ENCODE data around the gene TGFBI.

The TGFBI gene

DNA sequence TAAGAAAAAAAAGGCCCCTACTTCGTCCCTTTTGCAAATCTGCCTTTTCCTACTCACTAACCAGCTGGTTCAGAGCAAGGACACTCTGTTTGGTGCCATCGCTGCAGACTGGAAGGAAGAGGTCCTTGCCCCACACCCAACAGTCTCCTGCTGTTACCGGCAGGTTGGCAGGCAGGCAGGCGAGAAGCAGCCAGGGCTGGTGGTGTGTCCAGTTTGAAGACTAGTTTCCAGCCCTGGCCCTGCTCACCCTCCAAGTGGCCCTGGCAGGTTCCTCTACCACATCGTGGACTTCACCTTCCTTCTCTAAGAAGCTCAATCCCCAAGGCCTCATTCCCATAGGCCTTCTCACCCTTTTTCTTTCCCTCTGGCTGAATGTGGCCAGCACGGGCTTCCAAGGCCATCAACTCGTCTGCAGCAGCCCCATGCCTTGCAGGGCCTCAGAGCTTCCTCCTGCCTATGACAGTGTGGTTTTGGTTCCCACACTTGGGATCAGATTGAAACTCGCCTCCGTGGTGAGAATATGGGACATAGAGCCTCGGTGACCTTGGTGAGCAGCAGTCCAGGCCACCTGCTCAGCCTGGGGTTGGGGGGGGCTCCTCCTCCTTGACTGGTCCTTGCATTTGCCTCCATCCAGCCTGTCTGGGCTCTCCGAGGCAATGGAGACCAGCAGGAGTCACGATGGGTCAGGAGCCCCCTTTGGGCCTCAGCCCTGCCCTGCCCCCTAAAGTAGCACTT is 22.9 kb downstream of the TGFBI start:
- Histone ChIP-seq H3K9me3 (ENCODE audit: control insufficient read depth in 1 of 2, low read length in 2 of 2) (no peaks in the 10 kb centered on the region), H3K4me3 (ENCODE audit: low read depth in 1 of 2, low read length in 2 of 2) (no peak overlapping the region), H3K36me3 (ENCODE audit: control insufficient read depth in 1 of 2, insufficient read depth in 2 of 2, low read length in 2 of 2) (peaks cover 30 to 37% of the 10 kb centered on the region in 2 donors), H3K27ac (ENCODE audit: low read length) (no peak overlapping the region), H3K4me1 (ENCODE audit: control insufficient read depth in 1 of 2, insufficient read depth in 2 of 2, low read length in 2 of 2) (peaks cover 0 to 24% of the 10 kb centered on the region in 2 donors), H3K27me3 (ENCODE audit: low read depth, low read length) (no peaks in the 10 kb centered on the region)

DNA sequence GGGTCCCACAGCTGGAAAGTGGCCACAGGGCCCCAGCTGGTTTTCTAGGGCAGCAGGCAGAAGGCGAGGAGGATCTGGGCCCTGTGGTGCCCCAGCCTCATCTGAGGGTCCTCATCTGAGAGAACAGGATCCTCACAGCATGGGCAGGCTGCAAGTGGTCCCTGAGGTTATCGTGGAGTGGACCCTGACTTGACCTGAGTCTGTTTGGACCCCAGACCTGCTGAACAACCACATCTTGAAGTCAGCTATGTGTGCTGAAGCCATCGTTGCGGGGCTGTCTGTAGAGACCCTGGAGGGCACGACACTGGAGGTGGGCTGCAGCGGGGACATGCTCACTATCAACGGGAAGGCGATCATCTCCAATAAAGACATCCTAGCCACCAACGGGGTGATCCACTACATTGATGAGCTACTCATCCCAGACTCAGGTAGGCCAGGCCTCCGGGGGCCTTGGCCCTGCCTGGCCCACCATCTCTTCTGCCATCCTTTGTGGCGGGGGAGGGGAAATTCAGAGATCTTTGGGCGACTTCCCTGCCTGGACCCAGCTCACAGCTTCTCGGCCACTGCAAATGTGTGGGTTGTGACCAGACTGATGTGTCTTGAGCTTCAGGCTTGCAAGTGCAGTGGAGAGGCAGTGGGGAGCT is 24.0 kb downstream of the TGFBI start:
- H3K27me3 ChIP-seq (ENCODE audit: low read depth, low read length), result no peaks in the 10 kb centered on the region
- H3K4me1 ChIP-seq (ENCODE audit: control insufficient read depth in 1 of 2, insufficient read depth in 2 of 2, low read length in 2 of 2), result peaks cover 0 to 30% of the 10 kb centered on the region in 2 donors
- no peak overlapping the region for H3K4me3 ChIP-seq (ENCODE audit: low read depth in 1 of 2, low read length in 2 of 2)
- peaks cover 21 to 25% of the 10 kb centered on the region in 2 donors for H3K36me3 ChIP-seq (ENCODE audit: control insufficient read depth in 1 of 2, insufficient read depth in 2 of 2, low read length in 2 of 2)
- H3K27ac ChIP-seq (ENCODE audit: low read length), result no peak overlapping the region
- no peaks in the 10 kb centered on the region for H3K9me3 ChIP-seq (ENCODE audit: control insufficient read depth in 1 of 2, low read length in 2 of 2)

DNA sequence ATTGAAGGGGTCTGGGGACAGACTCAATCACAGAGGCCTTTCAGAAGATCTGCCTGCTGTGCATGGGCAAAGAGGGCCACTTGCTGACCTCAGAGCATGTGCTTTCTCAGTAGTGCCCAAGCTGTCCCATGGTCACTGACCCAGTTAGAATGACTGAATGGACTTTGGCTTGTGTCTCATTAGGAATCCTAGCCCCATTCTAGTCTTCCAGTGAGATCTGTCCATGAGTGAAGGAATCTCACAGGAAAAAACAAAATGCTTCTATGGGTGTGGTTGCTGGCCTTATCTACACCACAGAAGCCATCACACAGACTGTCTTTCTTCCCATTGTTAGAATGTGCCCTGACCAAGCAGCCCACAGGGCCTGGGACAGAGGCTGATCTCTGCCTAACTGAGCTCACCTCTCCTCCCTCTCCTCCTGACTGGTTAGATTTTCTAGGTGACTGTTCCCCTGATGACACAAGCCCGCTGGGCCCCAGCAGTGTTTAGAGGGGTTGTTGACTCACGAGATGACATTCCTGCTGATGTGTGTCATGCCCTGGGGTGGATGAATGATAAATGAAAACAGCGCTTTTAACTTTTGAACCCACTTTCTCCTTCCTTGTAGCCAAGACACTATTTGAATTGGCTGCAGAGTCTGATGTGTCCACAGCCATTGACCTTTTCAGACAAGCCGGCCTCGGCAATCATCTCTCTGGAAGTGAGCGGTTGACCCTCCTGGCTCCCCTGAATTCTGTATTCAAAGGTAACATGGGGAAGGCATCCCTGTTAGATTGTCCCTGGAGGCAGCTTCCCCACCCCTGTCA is 24.8 kb downstream of the TGFBI start:
- Histone ChIP-seq H3K27me3 (ENCODE audit: low read depth, low read length) (no peaks in the 10 kb centered on the region), H3K36me3 (ENCODE audit: control insufficient read depth in 1 of 2, insufficient read depth in 2 of 2, low read length in 2 of 2) (peaks cover 16 to 19% of the 10 kb centered on the region in 2 donors), H3K27ac (ENCODE audit: low read length) (no peak overlapping the region), H3K4me3 (ENCODE audit: low read depth in 1 of 2, low read length in 2 of 2) (no peak overlapping the region), H3K9me3 (ENCODE audit: control insufficient read depth in 1 of 2, low read length in 2 of 2) (no peaks in the 10 kb centered on the region), H3K4me1 (ENCODE audit: control insufficient read depth in 1 of 2, insufficient read depth in 2 of 2, low read length in 2 of 2) (peaks cover 0 to 33% of the 10 kb centered on the region in 2 donors)

DNA sequence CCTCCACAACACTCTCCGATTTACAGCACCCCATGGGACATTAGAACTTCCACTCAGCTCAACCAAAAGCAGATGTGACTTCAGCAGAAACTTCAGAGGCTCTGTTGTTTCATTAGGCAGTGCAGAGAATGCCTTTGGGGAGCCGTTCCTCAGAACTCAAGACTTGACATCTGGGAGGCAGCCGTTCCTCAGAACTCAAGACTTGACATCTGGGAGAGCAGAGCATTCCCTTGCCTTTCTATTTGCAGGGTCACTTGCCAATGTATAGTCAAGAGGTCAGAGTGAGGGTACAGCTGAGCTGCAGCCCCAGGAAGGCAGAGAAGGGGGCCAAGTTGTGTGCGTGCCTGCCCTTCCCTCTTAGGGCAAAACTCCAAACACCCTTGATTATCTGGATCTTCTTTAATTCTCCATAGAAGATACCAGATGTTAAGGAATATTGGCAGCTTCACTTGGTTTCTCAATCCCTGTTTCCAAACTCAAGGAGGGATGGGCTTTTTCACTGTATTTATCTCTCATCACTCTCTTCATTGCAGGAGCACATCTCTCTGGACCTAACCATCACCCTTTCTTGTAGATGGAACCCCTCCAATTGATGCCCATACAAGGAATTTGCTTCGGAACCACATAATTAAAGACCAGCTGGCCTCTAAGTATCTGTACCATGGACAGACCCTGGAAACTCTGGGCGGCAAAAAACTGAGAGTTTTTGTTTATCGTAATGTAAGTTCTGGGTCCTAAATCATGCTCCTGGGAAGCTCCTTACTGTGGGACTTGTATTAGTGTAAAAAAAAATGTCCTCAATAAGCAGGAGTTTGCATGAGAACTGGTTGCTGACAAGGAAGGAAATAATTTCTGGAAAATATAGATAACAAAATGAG is 25.6 kb downstream of the TGFBI start:
- H3K4me1 ChIP-seq (ENCODE audit: control insufficient read depth in 1 of 2, insufficient read depth in 2 of 2, low read length in 2 of 2), result peaks cover 3 to 38% of the 10 kb centered on the region in 2 donors

DNA sequence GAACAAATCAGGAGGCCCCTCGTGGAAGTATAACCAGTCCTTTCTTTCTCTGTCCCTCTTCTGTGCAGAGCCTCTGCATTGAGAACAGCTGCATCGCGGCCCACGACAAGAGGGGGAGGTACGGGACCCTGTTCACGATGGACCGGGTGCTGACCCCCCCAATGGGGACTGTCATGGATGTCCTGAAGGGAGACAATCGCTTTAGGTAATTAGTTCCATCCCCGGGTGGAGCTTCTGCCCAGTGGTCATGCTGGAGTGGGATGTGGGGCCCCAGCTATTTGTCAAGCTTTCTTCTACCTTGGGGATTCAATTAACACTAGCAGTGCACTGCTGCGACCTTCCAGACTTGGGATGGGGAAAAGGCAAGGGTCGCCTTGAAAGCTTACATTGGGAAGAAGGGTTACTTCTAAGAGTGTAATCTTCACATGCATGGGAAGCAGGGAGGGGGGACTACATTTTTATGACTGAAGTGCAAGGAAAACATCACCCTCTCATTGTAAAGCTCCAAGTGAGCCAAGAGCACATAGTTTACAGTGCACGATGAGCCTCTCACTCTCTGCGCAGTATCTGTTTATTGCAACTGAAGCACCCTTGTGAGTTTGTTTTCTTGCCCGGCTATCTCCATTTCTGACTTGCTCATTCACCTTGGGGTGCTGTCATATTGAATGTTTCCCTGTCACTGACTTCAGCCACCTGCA is 27.0 kb downstream of the TGFBI start:
- H3K27me3 ChIP-seq (ENCODE audit: low read depth, low read length), result no peaks in the 10 kb centered on the region
- peaks cover 0 to 18% of the 10 kb centered on the region in 2 donors for H3K36me3 ChIP-seq (ENCODE audit: control insufficient read depth in 1 of 2, insufficient read depth in 2 of 2, low read length in 2 of 2)
- H3K4me3 ChIP-seq (ENCODE audit: low read depth in 1 of 2, low read length in 2 of 2), result no peak overlapping the region
- peaks cover 3 to 38% of the 10 kb centered on the region in 2 donors for H3K4me1 ChIP-seq (ENCODE audit: control insufficient read depth in 1 of 2, insufficient read depth in 2 of 2, low read length in 2 of 2)
- H3K27ac ChIP-seq (ENCODE audit: low read length), result peak overlapping the region; percentile 75
- no peaks in the 10 kb centered on the region for H3K9me3 ChIP-seq (ENCODE audit: control insufficient read depth in 1 of 2, low read length in 2 of 2)

More for the DNA sequence above, 25.6 kb downstream of the TGFBI start:
- Histone ChIP-seq H3K27me3 (ENCODE audit: low read depth, low read length) (no peaks in the 10 kb centered on the region), H3K9me3 (ENCODE audit: control insufficient read depth in 1 of 2, low read length in 2 of 2) (no peaks in the 10 kb centered on the region), H3K4me3 (ENCODE audit: low read depth in 1 of 2, low read length in 2 of 2) (no peak overlapping the region), H3K36me3 (ENCODE audit: control insufficient read depth in 1 of 2, insufficient read depth in 2 of 2, low read length in 2 of 2) (peaks cover 11 to 14% of the 10 kb centered on the region in 2 donors), H3K27ac (ENCODE audit: low read length) (no peak overlapping the region)

DNA sequence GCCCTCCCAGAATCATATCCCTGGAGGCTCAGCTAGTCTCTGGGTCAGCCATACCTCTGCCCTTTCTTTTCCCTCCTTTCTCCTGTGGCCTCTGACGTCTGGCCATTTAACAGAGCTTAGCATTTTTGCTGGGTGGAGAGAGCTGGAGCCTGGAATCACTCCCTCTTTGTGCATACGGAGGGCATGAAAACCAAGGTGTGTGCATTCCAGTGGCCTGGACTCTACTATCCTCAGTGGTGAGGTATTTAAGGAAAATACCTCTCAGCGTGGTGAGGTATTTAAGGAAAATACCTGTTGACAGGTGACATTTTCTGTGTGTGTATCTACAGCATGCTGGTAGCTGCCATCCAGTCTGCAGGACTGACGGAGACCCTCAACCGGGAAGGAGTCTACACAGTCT is 27.5 kb downstream of the TGFBI start:
- H3K27ac ChIP-seq (ENCODE audit: low read length), result peak overlapping the region; percentile 75
- no peaks in the 10 kb centered on the region for H3K9me3 ChIP-seq (ENCODE audit: control insufficient read depth in 1 of 2, low read length in 2 of 2)
- H3K4me1 ChIP-seq (ENCODE audit: control insufficient read depth in 1 of 2, insufficient read depth in 2 of 2, low read length in 2 of 2), result peaks cover 3 to 38% of the 10 kb centered on the region in 2 donors
- no peaks in the 10 kb centered on the region for H3K27me3 ChIP-seq (ENCODE audit: low read depth, low read length)
- H3K36me3 ChIP-seq (ENCODE audit: control insufficient read depth in 1 of 2, insufficient read depth in 2 of 2, low read length in 2 of 2), result peaks cover under 1 to 17% of the 10 kb centered on the region in 2 donors
- H3K4me3 ChIP-seq (ENCODE audit: low read depth in 1 of 2, low read length in 2 of 2), result no peak overlapping the region

DNA sequence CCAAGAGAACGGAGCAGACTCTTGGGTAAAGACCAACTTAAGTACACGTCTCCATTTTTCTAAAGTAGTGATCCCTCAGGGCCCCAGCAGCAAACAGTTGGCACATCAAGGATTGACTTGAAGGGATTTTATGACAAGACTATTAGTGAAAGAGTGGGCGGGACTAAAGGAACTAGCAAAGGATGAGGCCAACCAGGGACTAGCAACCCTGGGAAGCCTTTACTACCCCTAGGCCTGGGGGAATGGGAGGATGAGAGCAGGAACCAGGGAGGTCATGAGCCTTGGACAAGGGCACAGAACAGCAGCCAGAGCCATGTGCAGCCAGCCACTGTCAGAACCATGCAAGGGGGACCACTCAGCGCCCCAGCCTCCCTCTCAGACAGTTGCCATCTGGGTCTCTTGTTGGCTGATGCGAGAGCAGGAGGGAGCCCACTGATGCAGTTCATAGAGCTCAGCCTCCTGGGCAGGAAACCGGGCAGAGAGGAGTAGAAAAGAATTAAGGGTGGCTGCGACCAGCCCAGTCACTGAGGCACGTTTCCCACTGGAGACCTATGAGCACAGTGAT is 28.1 kb downstream of the TGFBI start:
- H3K9me3 ChIP-seq (ENCODE audit: control insufficient read depth in 1 of 2, low read length in 2 of 2), result no peaks in the 10 kb centered on the region
- H3K36me3 ChIP-seq (ENCODE audit: control insufficient read depth in 1 of 2, insufficient read depth in 2 of 2, low read length in 2 of 2), result peaks cover 6 to 17% of the 10 kb centered on the region in 2 donors
- H3K4me1 ChIP-seq (ENCODE audit: control insufficient read depth in 1 of 2, insufficient read depth in 2 of 2, low read length in 2 of 2), result peaks cover 3 to 38% of the 10 kb centered on the region in 2 donors
- H3K4me3 ChIP-seq (ENCODE audit: low read depth in 1 of 2, low read length in 2 of 2), result no peak overlapping the region
- H3K27ac ChIP-seq (ENCODE audit: low read length), result peak overlapping the region; percentile 75
- H3K27me3 ChIP-seq (ENCODE audit: low read depth, low read length), result no peaks in the 10 kb centered on the region

DNA sequence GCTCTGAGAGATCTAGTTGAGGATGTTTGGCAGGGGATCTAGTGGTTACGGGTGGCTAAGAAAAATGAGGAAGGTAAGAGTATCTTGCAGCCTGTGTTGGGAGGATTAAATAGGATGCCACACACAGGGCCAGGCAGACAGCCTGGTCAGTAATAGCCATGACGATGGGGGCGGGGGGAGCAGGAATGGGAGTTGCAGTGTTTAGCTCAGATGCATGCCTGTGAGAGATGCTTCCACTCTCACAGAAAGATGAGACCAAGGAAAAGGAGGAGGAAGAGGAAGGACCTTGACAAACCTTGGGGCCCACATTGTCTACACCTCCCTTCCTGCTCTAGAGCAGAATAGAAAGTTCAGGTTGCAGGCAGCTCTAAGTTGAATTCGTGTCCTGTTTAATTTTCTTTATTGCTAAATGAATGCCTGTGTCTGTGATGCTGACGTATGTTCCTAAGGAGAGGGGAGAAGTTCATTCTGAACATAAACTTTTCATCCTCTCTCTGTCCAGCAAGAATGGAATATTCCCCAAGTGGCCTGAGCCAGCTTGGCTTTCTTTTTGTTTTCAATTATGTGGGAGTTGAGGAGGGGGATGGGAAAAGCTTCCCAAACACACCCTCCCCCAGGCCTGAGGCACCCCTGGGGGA is 28.7 kb downstream of the TGFBI start:
- H3K4me1 ChIP-seq (ENCODE audit: control insufficient read depth in 1 of 2, insufficient read depth in 2 of 2, low read length in 2 of 2), result peaks cover 3 to 38% of the 10 kb centered on the region in 2 donors
- H3K27ac ChIP-seq (ENCODE audit: low read length), result peak overlapping the region; percentile 75
- H3K36me3 ChIP-seq (ENCODE audit: control insufficient read depth in 1 of 2, insufficient read depth in 2 of 2, low read length in 2 of 2), result peaks cover 11 to 21% of the 10 kb centered on the region in 2 donors
- no peak overlapping the region for H3K4me3 ChIP-seq (ENCODE audit: low read depth in 1 of 2, low read length in 2 of 2)
- H3K27me3 ChIP-seq (ENCODE audit: low read depth, low read length), result no peaks in the 10 kb centered on the region
- no peaks in the 10 kb centered on the region for H3K9me3 ChIP-seq (ENCODE audit: control insufficient read depth in 1 of 2, low read length in 2 of 2)

DNA sequence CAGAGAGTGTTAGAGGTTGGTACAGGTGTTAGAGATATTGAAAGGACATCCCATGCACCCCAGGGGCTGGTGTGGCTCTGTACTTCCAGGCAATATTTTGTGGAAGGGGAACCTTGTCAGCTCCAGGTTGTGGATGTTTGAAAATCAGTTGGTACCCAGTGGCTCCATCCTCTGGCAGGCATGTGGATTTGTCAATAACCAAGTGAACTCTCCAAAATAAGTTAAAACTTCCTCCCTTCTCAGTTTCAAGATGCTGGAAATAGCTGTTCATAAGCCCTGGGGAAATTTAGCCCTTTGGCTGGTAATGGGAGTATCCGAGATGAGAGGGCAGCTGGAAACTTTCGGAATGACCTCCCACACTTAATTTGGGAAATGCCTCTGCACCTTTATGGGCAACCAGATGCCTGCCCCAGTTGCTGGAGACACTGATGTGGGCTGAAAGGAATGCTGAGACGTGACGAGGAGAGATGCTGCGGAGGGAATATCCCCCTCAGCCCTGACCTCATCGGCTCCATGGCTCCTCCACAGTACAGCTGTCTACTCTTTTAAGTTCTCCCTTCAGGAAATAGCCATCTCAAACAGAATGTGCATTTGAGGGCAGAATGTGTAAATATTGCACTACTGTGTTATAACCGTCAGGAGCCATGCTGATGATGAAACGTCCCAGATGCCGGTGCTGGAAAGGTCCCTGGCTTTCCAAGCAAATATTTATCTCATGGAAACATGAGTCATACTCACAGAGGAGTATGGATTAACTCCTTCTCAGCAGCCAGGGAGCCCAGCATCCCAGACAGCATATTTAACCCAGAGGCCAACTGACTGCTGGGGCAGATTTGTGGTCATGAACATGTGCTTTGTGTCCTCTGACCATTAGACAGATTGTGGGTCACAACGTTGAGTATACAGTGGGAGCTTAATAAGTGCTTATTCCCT is 29.5 kb downstream of the TGFBI start:
- Histone ChIP-seq H3K27ac (ENCODE audit: low read length) (peak overlapping the region; percentile 76), H3K9me3 (ENCODE audit: control insufficient read depth in 1 of 2, low read length in 2 of 2) (no peaks in the 10 kb centered on the region), H3K36me3 (ENCODE audit: control insufficient read depth in 1 of 2, insufficient read depth in 2 of 2, low read length in 2 of 2) (peaks cover 17 to 26% of the 10 kb centered on the region in 2 donors), H3K27me3 (ENCODE audit: low read depth, low read length) (no peaks in the 10 kb centered on the region), H3K4me3 (ENCODE audit: low read depth in 1 of 2, low read length in 2 of 2) (no peak overlapping the region), H3K4me1 (ENCODE audit: control insufficient read depth in 1 of 2, insufficient read depth in 2 of 2, low read length in 2 of 2) (peaks cover 3 to 38% of the 10 kb centered on the region in 2 donors)

Measured in muscle layer of duodenum (tissue), 2 donors.